ENCODE measurements around the gene CASP14.
"Not testable (repeated sequence)": the region's sequence is repeated elsewhere in the genome, so short reads cannot be mapped to it uniquely, and the experiment has no call there.

CASP14 gene

GRCh38 chr19:15048885-15049541 is at the start of gene CASP14:
TSS of gene CASP14 (plus strand) at chr19:15049480. CDS start at chr19:15052252, 2,772 bp downstream.
- no peak for DNase-seq

GRCh38 chr19:15008308-15008707 is 41.0 kb upstream of the CASP14 start:
- no peak for DNase-seq

GRCh38 chr19:15010501-15011300 is 38.6 kb upstream of the CASP14 start:
- no peak for DNase-seq

- DNase-seq = no peak
Measured at GRCh38 chr19:15014579-15014978, 34.7 kb upstream of the CASP14 start.

GRCh38 chr19:15015946-15016542 is 33.2 kb upstream of the CASP14 start:
- no peak for DNase-seq

- DNase-seq = not testable (repeated sequence)
Measured at GRCh38 chr19:15018836-15019235, 30.4 kb upstream of the CASP14 start.

GRCh38 chr19:15021286-15022007 is 27.8 kb upstream of the CASP14 start:
- DNase-seq = no peak

GRCh38 chr19:15022752-15023151 is 26.5 kb upstream of the CASP14 start:
- DNase-seq = no peak

- DNase-seq = peak; percentile 17
Measured at GRCh38 chr19:15025217-15025616, 24.1 kb upstream of the CASP14 start.

GRCh38 chr19:15028490-15028889 is 20.8 kb upstream of the CASP14 start:
- peak; percentile 77 for DNase-seq

GRCh38 chr19:15031675-15032074 is 17.6 kb upstream of the CASP14 start:
- no peak for DNase-seq

GRCh38 chr19:15035795-15036311 is 13.4 kb upstream of the CASP14 start:
- no peak for DNase-seq

GRCh38 chr19:15037586-15037985 is 11.7 kb upstream of the CASP14 start:
- no peak for DNase-seq

- DNase-seq = no peak
Measured at GRCh38 chr19:15038294-15038693, 11.0 kb upstream of the CASP14 start.

- no peak for DNase-seq
Measured at GRCh38 chr19:15042003-15042402, 7.3 kb upstream of the CASP14 start.

GRCh38 chr19:15042826-15043225 is 6.5 kb upstream of the CASP14 start:
- no peak for DNase-seq

GRCh38 chr19:15045506-15045905 is 3.8 kb upstream of the CASP14 start:
- no peak for DNase-seq

- DNase-seq = no peak
Measured at GRCh38 chr19:15047680-15048079, 1.6 kb upstream of the CASP14 start.

- DNase-seq = no peak
Measured at GRCh38 chr19:15048128-15048527, 1.2 kb upstream of the CASP14 start.

- DNase-seq = no peak
Measured at GRCh38 chr19:15050639-15051038, 1.4 kb downstream of the CASP14 start.

- DNase-seq = no peak
Measured at GRCh38 chr19:15062036-15062435, 12.8 kb downstream of the CASP14 start.

GRCh38 chr19:15070386-15070785 is 21.1 kb downstream of the CASP14 start:
- DNase-seq = not testable (repeated sequence)

Data from MV-4-11 (cell line).